ENCODE measurements around the gene SCAMP1. TPM values are rescaled to one million over a fixed set of nuclear protein-coding genes. Genes with fewer than 3 reads are reported as not detected.

Gene SCAMP1
- polyA plus RNA-seq, 1 donor from 2014 or later, result 180 TPM

DNA sequence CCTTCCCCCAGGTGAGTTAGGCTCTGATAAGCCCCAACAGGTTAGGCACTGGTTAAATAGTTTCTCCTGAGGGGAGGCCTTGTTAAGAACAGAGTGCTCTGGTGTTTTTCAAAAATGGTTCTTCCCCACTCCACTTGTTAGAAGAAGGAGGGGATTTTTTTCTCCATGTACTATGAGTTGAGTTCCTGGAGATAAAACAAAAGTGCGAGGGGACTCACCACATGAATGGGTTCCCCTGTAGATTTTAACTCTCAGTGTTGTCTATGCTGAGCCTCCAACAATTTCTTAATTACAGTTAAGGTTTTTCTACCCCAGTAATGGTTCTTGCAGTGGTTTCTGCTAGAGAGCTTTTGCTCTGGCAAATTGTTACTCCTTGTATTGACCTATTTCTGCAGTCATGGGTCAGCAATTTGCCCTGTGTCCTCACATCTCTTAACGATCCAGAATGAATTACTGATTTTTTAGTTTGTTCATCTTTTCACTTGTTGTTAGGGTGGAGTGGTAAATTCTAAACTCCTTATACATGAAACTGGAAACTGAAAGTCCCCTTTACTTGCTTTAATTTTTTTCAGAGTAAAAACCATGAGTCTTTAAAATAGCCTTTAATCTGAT lies 44.4 kb downstream of the SCAMP1 start:
- Histone ChIP-seq H3F3A (ENCODE audit: insufficient read depth, low read length, poor library complexity, severe bottlenecking) (no peaks in the 10 kb centered on the region), H3K4me3 (ENCODE audit: low read length) (no peak overlapping the region), H3K36me3 (ENCODE audit: insufficient read depth, low read length) (no peaks in the 10 kb centered on the region), H3K27ac (ENCODE audit: low read length) (no peak overlapping the region), H4K20me1 (ENCODE audit: insufficient read depth) (no peaks in the 10 kb centered on the region), H3K4me2 (ENCODE audit: low read length) (no peak overlapping the region), H3K9ac (ENCODE audit: low read length) (no peak overlapping the region), H3K27me3 (ENCODE audit: insufficient read depth, low read depth, low read length) (no peaks in the 10 kb centered on the region), H2AFZ (ENCODE audit: low read depth, low read length) (no peak overlapping the region), H3K9me3 (ENCODE audit: low read length) (no peaks in the 10 kb centered on the region), H3K9me2 (ENCODE audit: insufficient read depth, low read length) (no peaks in the 10 kb centered on the region), H3K79me2 (replicated peaks; ENCODE audit: insufficient read depth, low read length) (peaks cover 28% of the 10 kb centered on the region)
- TF ChIP-seq EP300 (conservative IDR thresholded peaks at IDR 0.05; ENCODE audit: poor library complexity, severe bottlenecking), result no peak
- TF ChIP-seq, protein P1, sequence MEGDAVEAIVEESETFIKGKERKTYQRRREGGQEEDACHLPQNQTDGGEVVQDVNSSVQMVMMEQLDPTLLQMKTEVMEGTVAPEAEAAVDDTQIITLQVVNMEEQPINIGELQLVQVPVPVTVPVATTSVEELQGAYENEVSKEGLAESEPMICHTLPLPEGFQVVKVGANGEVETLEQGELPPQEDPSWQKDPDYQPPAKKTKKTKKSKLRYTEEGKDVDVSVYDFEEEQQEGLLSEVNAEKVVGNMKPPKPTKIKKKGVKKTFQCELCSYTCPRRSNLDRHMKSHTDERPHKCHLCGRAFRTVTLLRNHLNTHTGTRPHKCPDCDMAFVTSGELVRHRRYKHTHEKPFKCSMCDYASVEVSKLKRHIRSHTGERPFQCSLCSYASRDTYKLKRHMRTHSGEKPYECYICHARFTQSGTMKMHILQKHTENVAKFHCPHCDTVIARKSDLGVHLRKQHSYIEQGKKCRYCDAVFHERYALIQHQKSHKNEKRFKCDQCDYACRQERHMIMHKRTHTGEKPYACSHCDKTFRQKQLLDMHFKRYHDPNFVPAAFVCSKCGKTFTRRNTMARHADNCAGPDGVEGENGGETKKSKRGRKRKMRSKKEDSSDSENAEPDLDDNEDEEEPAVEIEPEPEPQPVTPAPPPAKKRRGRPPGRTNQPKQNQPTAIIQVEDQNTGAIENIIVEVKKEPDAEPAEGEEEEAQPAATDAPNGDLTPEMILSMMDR (IDR thresholded peaks at IDR 0.05; ENCODE audit: poor library complexity, severe bottlenecking), result no peak
- TF ChIP-seq MXI1 (conservative IDR thresholded peaks at IDR 0.05; ENCODE audit: poor library complexity, severe bottlenecking), result no peak
- TF ChIP-seq RAD21 (conservative IDR thresholded peaks at IDR 0.05), result no peak
- no peak for TF ChIP-seq EZH2 (IDR thresholded peaks at IDR 0.05; ENCODE audit: borderline replicate concordance, insufficient read depth, low read length, poor library complexity, severe bottlenecking)
- no peak for TF ChIP-seq SMC3 (conservative IDR thresholded peaks at IDR 0.05; ENCODE audit: poor library complexity)
- TF ChIP-seq POLR2AphosphoS5 (IDR thresholded peaks at IDR 0.05), result no peak
- TF ChIP-seq TAF1 (IDR thresholded peaks at IDR 0.05; ENCODE audit: low read depth), result no peak
- no peak for TF ChIP-seq REST (IDR thresholded peaks at IDR 0.05; ENCODE audit: borderline replicate concordance)

GRCh38 chr5:78405829-78406750 lies 45.7 kb downstream of the SCAMP1 start:
- H3K79me2 ChIP-seq (replicated peaks; ENCODE audit: insufficient read depth, low read length), result peaks cover 27% of the 10 kb centered on the region
- H3K9me2 ChIP-seq (ENCODE audit: insufficient read depth, low read length), result no peaks in the 10 kb centered on the region
- no peak overlapping the region for H3K4me3 ChIP-seq (ENCODE audit: low read length)
- H4K20me1 ChIP-seq (ENCODE audit: insufficient read depth), result no peaks in the 10 kb centered on the region
- H3K27ac ChIP-seq (ENCODE audit: low read length), result no peak overlapping the region
- TF ChIP-seq SMC3 (conservative IDR thresholded peaks at IDR 0.05; ENCODE audit: poor library complexity) (no peak), POLR2AphosphoS5 (IDR thresholded peaks at IDR 0.05) (no peak), REST (IDR thresholded peaks at IDR 0.05; ENCODE audit: borderline replicate concordance) (no peak), EZH2 (IDR thresholded peaks at IDR 0.05; ENCODE audit: borderline replicate concordance, insufficient read depth, low read length, poor library complexity, severe bottlenecking) (no peak)
- no peak overlapping the region for H3K9ac ChIP-seq (ENCODE audit: low read length)
- H3K9me3 ChIP-seq (ENCODE audit: low read length), result no peaks in the 10 kb centered on the region
- no peak overlapping the region for H3K4me2 ChIP-seq (ENCODE audit: low read length)
- H2AFZ ChIP-seq (ENCODE audit: low read depth, low read length), result no peak overlapping the region
- H3K36me3 ChIP-seq (ENCODE audit: insufficient read depth, low read length), result no peaks in the 10 kb centered on the region
- H3K27me3 ChIP-seq (ENCODE audit: insufficient read depth, low read depth, low read length), result no peaks in the 10 kb centered on the region
- no peaks in the 10 kb centered on the region for H3F3A ChIP-seq (ENCODE audit: insufficient read depth, low read length, poor library complexity, severe bottlenecking)

All from neural cell (in vitro differentiated cells).